ENCODE measurements around the gene C1orf21.

C1orf21 gene

GRCh38 chr1:184643661-184644060, 256.8 kb downstream of the C1orf21 start:
- TF ChIP-seq POLR2A (IDR thresholded peaks at IDR 0.05; ENCODE audit: low read depth, low read length): no peak
- DNase-seq (ENCODE audit: insufficient read length, low spot score) (no peak), FAIRE-seq (no peak)

- no peak for TF ChIP-seq POLR2A (IDR thresholded peaks at IDR 0.05; ENCODE audit: low read depth, low read length)
- DNase-seq (ENCODE audit: insufficient read length, low spot score) (no peak), FAIRE-seq (no peak)
Measured at GRCh38 chr1:184644771-184645170, 257.9 kb downstream of the C1orf21 start.

GRCh38 chr1:184646178-184646701, 259.4 kb downstream of the C1orf21 start:
- no peak for FAIRE-seq
- DNase-seq (ENCODE audit: insufficient read length, low spot score): no peak
- TF ChIP-seq POLR2A (IDR thresholded peaks at IDR 0.05; ENCODE audit: low read depth, low read length): no peak

GRCh38 chr1:184646824-184647223, 260.0 kb downstream of the C1orf21 start:
- DNase-seq (ENCODE audit: insufficient read length, low spot score) (no peak), FAIRE-seq (no peak)
- no peak for TF ChIP-seq POLR2A (IDR thresholded peaks at IDR 0.05; ENCODE audit: low read depth, low read length)

- FAIRE-seq: no peak
Measured at GRCh38 chr1:184647471-184647870, 260.6 kb downstream of the C1orf21 start.

GRCh38 chr1:184648160-184648855, 261.5 kb downstream of the C1orf21 start:
- no peak for TF ChIP-seq POLR2A (IDR thresholded peaks at IDR 0.05; ENCODE audit: low read depth, low read length)
- no peak for DNase-seq (ENCODE audit: insufficient read length, low spot score)
- FAIRE-seq: no peak

More at GRCh38 chr1:184647471-184647870, 260.6 kb downstream of the C1orf21 start:
- DNase-seq (ENCODE audit: insufficient read length, low spot score): no peak
- no peak for TF ChIP-seq POLR2A (IDR thresholded peaks at IDR 0.05; ENCODE audit: low read depth, low read length)

- DNase-seq (ENCODE audit: insufficient read length, low spot score): no peak
- TF ChIP-seq POLR2A (IDR thresholded peaks at IDR 0.05; ENCODE audit: low read depth, low read length): no peak
- no peak for FAIRE-seq
Measured at GRCh38 chr1:184648856-184649201, 262.0 kb downstream of the C1orf21 start.

- no peak for DNase-seq (ENCODE audit: insufficient read length, low spot score)
- no peak for FAIRE-seq
- no peak for TF ChIP-seq POLR2A (IDR thresholded peaks at IDR 0.05; ENCODE audit: low read depth, low read length)
Measured at GRCh38 chr1:184649451-184649888, 262.6 kb downstream of the C1orf21 start.

GRCh38 chr1:184650177-184650866, 263.5 kb downstream of the C1orf21 start:
- no peak for TF ChIP-seq POLR2A (IDR thresholded peaks at IDR 0.05; ENCODE audit: low read depth, low read length)
- FAIRE-seq (no peak), DNase-seq (ENCODE audit: insufficient read length, low spot score) (no peak)

- FAIRE-seq: no peak
- no peak for DNase-seq (ENCODE audit: insufficient read length, low spot score)
- no peak for TF ChIP-seq POLR2A (IDR thresholded peaks at IDR 0.05; ENCODE audit: low read depth, low read length)
Measured at GRCh38 chr1:184655185-184655584, 268.4 kb downstream of the C1orf21 start.

GRCh38 chr1:184656221-184656620, 269.4 kb downstream of the C1orf21 start:
- no peak for DNase-seq (ENCODE audit: insufficient read length, low spot score)
- no peak for TF ChIP-seq POLR2A (IDR thresholded peaks at IDR 0.05; ENCODE audit: low read depth, low read length)
- FAIRE-seq: no peak

- FAIRE-seq: no peak
- no peak for DNase-seq (ENCODE audit: insufficient read length, low spot score)
- TF ChIP-seq POLR2A (IDR thresholded peaks at IDR 0.05; ENCODE audit: low read depth, low read length): no peak
Measured at GRCh38 chr1:184658055-184658454, 271.2 kb downstream of the C1orf21 start.

- TF ChIP-seq POLR2A (IDR thresholded peaks at IDR 0.05; ENCODE audit: low read depth, low read length): no peak
- DNase-seq (ENCODE audit: insufficient read length, low spot score) (no peak), FAIRE-seq (no peak)
Measured at GRCh38 chr1:184660462-184661191, 273.8 kb downstream of the C1orf21 start.

GRCh38 chr1:184661801-184662200, 275.0 kb downstream of the C1orf21 start:
- DNase-seq (ENCODE audit: insufficient read length, low spot score): no peak
- FAIRE-seq: no peak
- TF ChIP-seq POLR2A (IDR thresholded peaks at IDR 0.05; ENCODE audit: low read depth, low read length): no peak
